ENCODE measurements around the gene XYLT1. TPM values are rescaled to one million over a fixed set of nuclear protein-coding genes. Genes with fewer than 3 reads are reported as not detected.
A peak's percentile ranks its signal among the peaks of the same experiment; 100 is the strongest.

The XYLT1 gene
- total and polyA plus RNA-seq, 9 of the 15 experiments (the other 6 are each of a cell fraction or from before 2014, with no cell fraction given), result 0.03 to 0.09 (median 0.08) TPM; not detected in 6

GRCh38 chr16:17131351-17131750 lies 339.4 kb downstream of the XYLT1 start (continued):
- peak; percentile 43 for TF ChIP-seq CTCFL (IDR thresholded peaks at IDR 0.05; ENCODE audit: borderline replicate concordance, insufficient read depth, low read depth, low read length, poor library complexity, severe bottlenecking)
- no peak for TF ChIP-seq ARID3B (CRISPR knock-in tag; IDR thresholded peaks at IDR 0.05; ENCODE audit: borderline replicate concordance)
- TF ChIP-seq WHSC1 (IDR thresholded peaks at IDR 0.05; ENCODE audit: low read length), result no peak
- TF ChIP-seq MTA3 (IDR thresholded peaks at IDR 0.05; ENCODE audit: borderline replicate concordance), result no peak
- TF ChIP-seq PHF8 (IDR thresholded peaks at IDR 0.05; ENCODE audit: borderline replicate concordance, low read length), result no peak
- TF ChIP-seq ZNF143 (CRISPR knock-in tag; IDR thresholded peaks at IDR 0.05), result no peak
- 0 out of 2 replicates have a peak, but pooled peaks have one; percentile 19 for TF ChIP-seq MAFF (IDR thresholded peaks at IDR 0.05; ENCODE audit: low read length)
- no peak for TF ChIP-seq BHLHE40 (IDR thresholded peaks at IDR 0.05; ENCODE audit: low read length)
- TF ChIP-seq ASH1L (IDR thresholded peaks at IDR 0.05; ENCODE audit: borderline replicate concordance, low read depth, partially characterized antibody), result no peak
- no peak for TF ChIP-seq STAT6 (CRISPR knock-in tag; IDR thresholded peaks at IDR 0.05)
- TF ChIP-seq BCL6 (CRISPR knock-in tag; IDR thresholded peaks at IDR 0.05), result no peak
- peak; percentile 64 for TF ChIP-seq ZNF316 (IDR thresholded peaks at IDR 0.05)
- TF ChIP-seq CTCF (IDR thresholded peaks at IDR 0.05 in 2 of 3, conservative IDR thresholded peaks at IDR 0.05 in 1 of 3; ENCODE audit: insufficient read depth in 2 of 3, low read depth in 1 of 3, low read length in 3 of 3), result peak in 2 of 3 experiments; percentile 21 to 68; a peak in 3 of 6 replicates

Data from K562 (cell line).